ENCODE data around the gene SPSB1.
A peak's percentile ranks its signal among the peaks of the same experiment; 100 is the strongest.

The SPSB1 gene

GRCh38 chr1:9340172-9340854, 47.6 kb downstream of the SPSB1 start:
- Histone ChIP-seq H3K4me1 (ENCODE audit: control extremely low read depth in 1 of 4, control insufficient read depth in 4 of 4, insufficient read depth in 4 of 4, low read length in 3 of 4) (peaks cover 0 to 3% (median 0%) of the 10 kb centered on the region in 4 experiments), H3K9me3 (ENCODE audit: control extremely low read depth in 1 of 5, control insufficient read depth in 4 of 5, insufficient read depth in 2 of 5, low read depth in 1 of 5, low read length in 4 of 5) (no peaks in the 10 kb centered on the region), H3K36me3 (ENCODE audit: control insufficient read depth in 4 of 4, insufficient read depth in 4 of 4, low read length in 3 of 4) (no peaks in the 10 kb centered on the region), H3K27ac (ENCODE audit: insufficient read depth in 1 of 2, low read depth in 1 of 2, low read length in 2 of 2, poor library complexity in 1 of 2, severe bottlenecking in 2 of 2) (no peak overlapping the region), H3K27me3 (replicated peaks in 2 of 5; ENCODE audit: control insufficient read depth in 4 of 5, insufficient read depth in 5 of 5, low read length in 4 of 5) (no peaks in the 10 kb centered on the region), H3K4me3 (ENCODE audit: control insufficient read depth in 1 of 7, extremely low read depth in 1 of 7, insufficient read depth in 4 of 7, low read depth in 2 of 7, low read length in 6 of 7) (no peak overlapping the region)
- 96% methylated on average over 16 of the region's 24 CpGs for WGBS (ENCODE audit: insufficient coverage)
- no peak for DNase-seq
- POLR2A ChIA-PET, result no interaction called here
- CTCF ChIA-PET, result interaction anchor here (0.8 kb wide), 1 partner anchor 9 kb away, joined by 3 read pairs; no protein-coding TSS in a partner anchor

GRCh38 chr1:9340864-9341263, 48.2 kb downstream of the SPSB1 start:
- ChIA-PET POLR2A (no interaction called here), CTCF (interaction anchor here (0.8 kb wide), 1 partner anchor 9 kb away, joined by 3 read pairs; no protein-coding TSS in a partner anchor)
- H3K36me3 ChIP-seq (ENCODE audit: control insufficient read depth in 4 of 4, insufficient read depth in 4 of 4, low read length in 3 of 4), result no peaks in the 10 kb centered on the region
- no peak overlapping the region for H3K4me3 ChIP-seq (ENCODE audit: control insufficient read depth in 1 of 7, extremely low read depth in 1 of 7, insufficient read depth in 4 of 7, low read depth in 2 of 7, low read length in 6 of 7)
- no peaks in the 10 kb centered on the region for H3K9me3 ChIP-seq (ENCODE audit: control extremely low read depth in 1 of 5, control insufficient read depth in 4 of 5, insufficient read depth in 2 of 5, low read depth in 1 of 5, low read length in 4 of 5)
- 76% methylated on average over 5 of the region's 7 CpGs for WGBS (ENCODE audit: insufficient coverage)
- H3K4me1 ChIP-seq (ENCODE audit: control extremely low read depth in 1 of 4, control insufficient read depth in 4 of 4, insufficient read depth in 4 of 4, low read length in 3 of 4), result peaks cover 0 to 3% (median 0%) of the 10 kb centered on the region in 4 experiments
- H3K27me3 ChIP-seq (replicated peaks in 2 of 5; ENCODE audit: control insufficient read depth in 4 of 5, insufficient read depth in 5 of 5, low read length in 4 of 5), result no peaks in the 10 kb centered on the region
- no peak overlapping the region for H3K27ac ChIP-seq (ENCODE audit: insufficient read depth in 1 of 2, low read depth in 1 of 2, low read length in 2 of 2, poor library complexity in 1 of 2, severe bottlenecking in 2 of 2)
- peak in 2 of 3 donors; percentile 8 to 11 for DNase-seq

- Histone ChIP-seq H3K27me3 (replicated peaks in 2 of 5; ENCODE audit: control insufficient read depth in 4 of 5, insufficient read depth in 5 of 5, low read length in 4 of 5) (no peaks in the 10 kb centered on the region), H3K9me3 (ENCODE audit: control extremely low read depth in 1 of 5, control insufficient read depth in 4 of 5, insufficient read depth in 2 of 5, low read depth in 1 of 5, low read length in 4 of 5) (no peaks in the 10 kb centered on the region), H3K36me3 (ENCODE audit: control insufficient read depth in 4 of 4, insufficient read depth in 4 of 4, low read length in 3 of 4) (no peaks in the 10 kb centered on the region), H3K4me3 (ENCODE audit: control insufficient read depth in 1 of 7, extremely low read depth in 1 of 7, insufficient read depth in 4 of 7, low read depth in 2 of 7, low read length in 6 of 7) (no peak overlapping the region), H3K27ac (ENCODE audit: insufficient read depth in 1 of 2, low read depth in 1 of 2, low read length in 2 of 2, poor library complexity in 1 of 2, severe bottlenecking in 2 of 2) (no peak overlapping the region), H3K4me1 (ENCODE audit: control extremely low read depth in 1 of 4, control insufficient read depth in 4 of 4, insufficient read depth in 4 of 4, low read length in 3 of 4) (peaks cover 0 to 3% (median 0%) of the 10 kb centered on the region in 4 experiments)
- POLR2A ChIA-PET, result no interaction called here
- WGBS (ENCODE audit: insufficient coverage), result 92% methylated on average over 7 of the region's 13 CpGs
- no peak for DNase-seq
- CTCF ChIA-PET, result no interaction called here
These were observed 48.7 kb downstream of the SPSB1 start for GRCh38 chr1:9341301-9341845.

- peaks cover 0 to 3% (median 0%) of the 10 kb centered on the region in 4 experiments for H3K4me1 ChIP-seq (ENCODE audit: control extremely low read depth in 1 of 4, control insufficient read depth in 4 of 4, insufficient read depth in 4 of 4, low read length in 3 of 4)
- ChIA-PET CTCF (no interaction called here), POLR2A (no interaction called here)
- no peak overlapping the region for H3K27ac ChIP-seq (ENCODE audit: insufficient read depth in 1 of 2, low read depth in 1 of 2, low read length in 2 of 2, poor library complexity in 1 of 2, severe bottlenecking in 2 of 2)
- no peaks in the 10 kb centered on the region for H3K9me3 ChIP-seq (ENCODE audit: control extremely low read depth in 1 of 5, control insufficient read depth in 4 of 5, insufficient read depth in 2 of 5, low read depth in 1 of 5, low read length in 4 of 5)
- H3K36me3 ChIP-seq (ENCODE audit: control insufficient read depth in 4 of 4, insufficient read depth in 4 of 4, low read length in 3 of 4), result no peaks in the 10 kb centered on the region
- no peak for DNase-seq
- H3K27me3 ChIP-seq (replicated peaks in 2 of 5; ENCODE audit: control insufficient read depth in 4 of 5, insufficient read depth in 5 of 5, low read length in 4 of 5), result peaks cover 0 to 4% (median 0%) of the 10 kb centered on the region in 5 experiments
- 100% methylated on average over 3 of the region's 6 CpGs for WGBS (ENCODE audit: insufficient coverage)
- no peak overlapping the region for H3K4me3 ChIP-seq (ENCODE audit: control insufficient read depth in 1 of 7, extremely low read depth in 1 of 7, insufficient read depth in 4 of 7, low read depth in 2 of 7, low read length in 6 of 7)
These were observed 50.6 kb downstream of the SPSB1 start for GRCh38 chr1:9343269-9343668.

- Histone ChIP-seq H3K27me3 (replicated peaks in 2 of 5; ENCODE audit: control insufficient read depth in 4 of 5, insufficient read depth in 5 of 5, low read length in 4 of 5) (peaks cover 0 to 4% (median 0%) of the 10 kb centered on the region in 5 experiments), H3K36me3 (ENCODE audit: control insufficient read depth in 4 of 4, insufficient read depth in 4 of 4, low read length in 3 of 4) (no peaks in the 10 kb centered on the region), H3K9me3 (ENCODE audit: control extremely low read depth in 1 of 5, control insufficient read depth in 4 of 5, insufficient read depth in 2 of 5, low read depth in 1 of 5, low read length in 4 of 5) (no peaks in the 10 kb centered on the region), H3K4me3 (ENCODE audit: control insufficient read depth in 1 of 7, extremely low read depth in 1 of 7, insufficient read depth in 4 of 7, low read depth in 2 of 7, low read length in 6 of 7) (no peak overlapping the region), H3K4me1 (ENCODE audit: control extremely low read depth in 1 of 4, control insufficient read depth in 4 of 4, insufficient read depth in 4 of 4, low read length in 3 of 4) (peaks cover 0 to 3% (median 0%) of the 10 kb centered on the region in 4 experiments), H3K27ac (ENCODE audit: insufficient read depth in 1 of 2, low read depth in 1 of 2, low read length in 2 of 2, poor library complexity in 1 of 2, severe bottlenecking in 2 of 2) (no peak overlapping the region)
- no peak for DNase-seq
- CTCF ChIA-PET, result no interaction called here
- POLR2A ChIA-PET, result no interaction called here
- 97% methylated on average over 13 of the region's 13 CpGs for WGBS (ENCODE audit: insufficient coverage)
These were observed 51.9 kb downstream of the SPSB1 start for GRCh38 chr1:9344426-9345200.

- no peak overlapping the region for H3K27ac ChIP-seq (ENCODE audit: insufficient read depth in 1 of 2, low read depth in 1 of 2, low read length in 2 of 2, poor library complexity in 1 of 2, severe bottlenecking in 2 of 2)
- CTCF ChIA-PET, result no interaction called here
These were observed 52.8 kb downstream of the SPSB1 start for GRCh38 chr1:9345471-9345870.

GRCh38 chr1:9345922-9346321, 53.2 kb downstream of the SPSB1 start:
- no peak for DNase-seq
- CTCF ChIA-PET, result no interaction called here

More at GRCh38 chr1:9345471-9345870, 52.8 kb downstream of the SPSB1 start:
- Histone ChIP-seq H3K27me3 (replicated peaks in 2 of 5; ENCODE audit: control insufficient read depth in 4 of 5, insufficient read depth in 5 of 5, low read length in 4 of 5) (peaks cover 0 to 4% (median 0%) of the 10 kb centered on the region in 5 experiments), H3K4me1 (ENCODE audit: control extremely low read depth in 1 of 4, control insufficient read depth in 4 of 4, insufficient read depth in 4 of 4, low read length in 3 of 4) (peaks cover 0 to 3% (median 0%) of the 10 kb centered on the region in 4 experiments), H3K9me3 (ENCODE audit: control extremely low read depth in 1 of 5, control insufficient read depth in 4 of 5, insufficient read depth in 2 of 5, low read depth in 1 of 5, low read length in 4 of 5) (no peaks in the 10 kb centered on the region), H3K4me3 (ENCODE audit: control insufficient read depth in 1 of 7, extremely low read depth in 1 of 7, insufficient read depth in 4 of 7, low read depth in 2 of 7, low read length in 6 of 7) (no peak overlapping the region), H3K36me3 (ENCODE audit: control insufficient read depth in 4 of 4, insufficient read depth in 4 of 4, low read length in 3 of 4) (no peaks in the 10 kb centered on the region)
- POLR2A ChIA-PET, result no interaction called here
- no peak for DNase-seq
- 100% methylated on average over 5 of the region's 6 CpGs for WGBS (ENCODE audit: insufficient coverage)

More at GRCh38 chr1:9345922-9346321, 53.2 kb downstream of the SPSB1 start:
- Histone ChIP-seq H3K36me3 (ENCODE audit: control insufficient read depth in 4 of 4, insufficient read depth in 4 of 4, low read length in 3 of 4) (no peaks in the 10 kb centered on the region), H3K4me1 (ENCODE audit: control extremely low read depth in 1 of 4, control insufficient read depth in 4 of 4, insufficient read depth in 4 of 4, low read length in 3 of 4) (peaks cover 0 to 2% (median 0%) of the 10 kb centered on the region in 4 experiments), H3K4me3 (ENCODE audit: control insufficient read depth in 1 of 7, extremely low read depth in 1 of 7, insufficient read depth in 4 of 7, low read depth in 2 of 7, low read length in 6 of 7) (no peak overlapping the region), H3K27me3 (replicated peaks in 2 of 5; ENCODE audit: control insufficient read depth in 4 of 5, insufficient read depth in 5 of 5, low read length in 4 of 5) (peaks cover 0 to 4% (median 0%) of the 10 kb centered on the region in 5 experiments), H3K9me3 (ENCODE audit: control extremely low read depth in 1 of 5, control insufficient read depth in 4 of 5, insufficient read depth in 2 of 5, low read depth in 1 of 5, low read length in 4 of 5) (no peaks in the 10 kb centered on the region), H3K27ac (ENCODE audit: insufficient read depth in 1 of 2, low read depth in 1 of 2, low read length in 2 of 2, poor library complexity in 1 of 2, severe bottlenecking in 2 of 2) (no peak overlapping the region)
- POLR2A ChIA-PET, result no interaction called here
- 91% methylated on average over 9 of the region's 9 CpGs for WGBS (ENCODE audit: insufficient coverage)
